HG03342 (cell line): ENCODE measurements around the gene AQP10.
"Not testable (repeated sequence)": the region's sequence is repeated elsewhere in the genome, so short reads cannot be mapped to it uniquely, and the experiment has no call there.

ENCODE experiments used
- ATAC-seq: cut with Tn5 transposase; IDR thresholded peaks from one replicate; pipeline ENCODE4 v1.9.1; 2021; ENCODE audit warnings: mild to moderate bottlenecking, moderate library complexity; ENCODE audit not compliant: unreplicated experiment

Gene AQP10

GRCh38 chr1:154320882-154321608, at the start of gene AQP10:
AQP10 (plus strand) TSS chr1:154321093; CDS start chr1:154321156, 63 bp downstream.
- ATAC-seq, result no peak

- ATAC-seq, result peak; percentile 84
These were observed 48.5 kb upstream of the AQP10 start, which contains the start of gene HAX1 for GRCh38 chr1:154272217-154272998. HAX1 (plus strand) TSS chr1:154272629; CDS start chr1:154272724, 95 bp downstream.

- no peak for ATAC-seq
These were observed 47.8 kb upstream of the AQP10 start for GRCh38 chr1:154272999-154273563.

GRCh38 chr1:154276797-154277196, 44.1 kb upstream of the AQP10 start:
- ATAC-seq, result no peak

- ATAC-seq, result not testable (repeated sequence)
These were observed 33.3 kb upstream of the AQP10 start for GRCh38 chr1:154287591-154287990.

- no peak for ATAC-seq
These were observed 32.2 kb upstream of the AQP10 start for GRCh38 chr1:154288661-154289060.

GRCh38 chr1:154290921-154291320, 30.0 kb upstream of the AQP10 start:
- no peak for ATAC-seq

- no peak for ATAC-seq
These were observed 25.3 kb upstream of the AQP10 start for GRCh38 chr1:154295408-154296235.

GRCh38 chr1:154301582-154301981, 19.3 kb upstream of the AQP10 start:
- ATAC-seq, result no peak

GRCh38 chr1:154304664-154305337, 16.1 kb upstream of the AQP10 start:
- peak; percentile 57 for ATAC-seq

- no peak for ATAC-seq
These were observed 14.7 kb upstream of the AQP10 start for GRCh38 chr1:154306151-154306550.

- not testable (repeated sequence) for ATAC-seq
These were observed 13.1 kb upstream of the AQP10 start for GRCh38 chr1:154307670-154308270.

GRCh38 chr1:154309136-154309535, 11.8 kb upstream of the AQP10 start:
- not testable (repeated sequence) for ATAC-seq

- ATAC-seq, result not testable (repeated sequence)
These were observed 8.4 kb upstream of the AQP10 start for GRCh38 chr1:154312229-154313065.

GRCh38 chr1:154313066-154313356, 7.9 kb upstream of the AQP10 start:
- ATAC-seq, result no peak

- ATAC-seq, result not testable (repeated sequence)
These were observed 6.7 kb upstream of the AQP10 start for GRCh38 chr1:154314226-154314625.

GRCh38 chr1:154316704-154317103, 4.2 kb upstream of the AQP10 start:
- no peak for ATAC-seq

- ATAC-seq, result no peak
These were observed 2.5 kb upstream of the AQP10 start for GRCh38 chr1:154318386-154318785.

- ATAC-seq, result not testable (repeated sequence)
These were observed 679 bp downstream of the AQP10 start for GRCh38 chr1:154321609-154321934.
